Measurements from ENCODE around the gene SLC52A1. TPM values are rescaled to one million over a fixed set of nuclear protein-coding genes. Genes with fewer than 3 reads are reported as not detected.
A peak's percentile ranks its signal among the peaks of the same experiment; 100 is the strongest.

The SLC52A1 gene
- not detected for polyA plus RNA-seq (2013, experiment 1 of 2)
- polyA plus RNA-seq (2013, experiment 2 of 2): not detected

DNA sequence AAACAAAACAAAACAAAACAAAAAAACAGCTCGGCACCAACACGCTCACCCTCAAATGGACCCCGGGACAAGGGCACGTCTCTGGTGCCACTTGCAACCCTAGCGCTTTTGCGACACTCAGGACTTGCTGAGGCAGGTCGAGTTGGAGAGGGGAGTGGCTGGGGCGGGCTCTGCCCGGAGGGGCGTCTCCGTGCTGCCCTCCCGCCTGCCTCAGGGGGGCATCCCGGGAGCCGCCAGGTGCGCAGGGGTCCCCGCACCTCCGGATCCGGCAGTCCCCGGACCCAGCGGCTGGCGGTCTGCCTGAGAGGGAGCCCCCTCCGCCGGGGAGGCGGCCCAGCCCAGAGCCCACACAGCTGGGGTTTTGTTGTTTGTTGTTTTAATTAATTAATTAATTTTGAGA, at the start of gene SLC52A1:
SLC52A1 (minus strand) TSS at position 112 of the 400 bp plus-strand sequence. CDS start 820 bp downstream, outside the sequence.
- Histone ChIP-seq H3K4me2 (ENCODE audit: low read length, poor library complexity, severe bottlenecking) (peak within 1 kb of the TSS; percentile 23), H2AFZ (ENCODE audit: low read depth, low read length) (no peak within 1 kb of the TSS), H3K27ac (ENCODE audit: low read length, poor library complexity, severe bottlenecking) (no peak within 1 kb of the TSS), H2BK5ac (ENCODE audit: low read depth, low read length, poor library complexity, severe bottlenecking) (no peak within 1 kb of the TSS), H2BK15ac (ENCODE audit: low read depth, poor library complexity, severe bottlenecking) (no peak within 1 kb of the TSS), H3K79me1 (replicated peaks; ENCODE audit: low read length, poor library complexity, severe bottlenecking) (no peaks in the 10 kb centered on the region), H3K9ac (ENCODE audit: low read length) (peak within 1 kb of the TSS; percentile 53), H3K4me3 (ENCODE audit: insufficient read depth in 1 of 2, low read depth in 1 of 2, low read length in 2 of 2) (peak within 1 kb of the TSS in 1 of 2 experiments; percentile 71), H3K14ac (ENCODE audit: low read length in 2 of 2) (no peak within 1 kb of the TSS), H4K91ac (ENCODE audit: low read length) (peak within 1 kb of the TSS; percentile 8), H3K4ac (ENCODE audit: low read depth in 1 of 2, low read length in 2 of 2) (no peak within 1 kb of the TSS), H2BK120ac (ENCODE audit: low read depth, low read length) (no peak within 1 kb of the TSS), H4K8ac (ENCODE audit: low read length) (no peak within 1 kb of the TSS), H3K18ac (ENCODE audit: low read depth in 1 of 2, low read length in 2 of 2) (no peak within 1 kb of the TSS), H3K23ac (ENCODE audit: low read length in 2 of 2) (no peak within 1 kb of the TSS), H3K9me3 (ENCODE audit: control insufficient read depth, low read length) (no peaks in the 10 kb centered on the region), H3K27me3 (ENCODE audit: control insufficient read depth in 1 of 2, insufficient read depth in 1 of 2, low read length in 2 of 2) (peaks cover 6 to 9% of the 10 kb centered on the region in 2 experiments), H2BK12ac (ENCODE audit: low read length in 2 of 2) (peak within 1 kb of the TSS in 1 of 2 experiments; percentile 47), H2AK5ac (ENCODE audit: low read length, severe bottlenecking) (no peak within 1 kb of the TSS), H3K4me1 (ENCODE audit: control insufficient read depth, insufficient read depth, low read depth, low read length) (peaks cover 3% of the 10 kb centered on the region), H3K36me3 (ENCODE audit: control insufficient read depth in 1 of 2, insufficient read depth in 2 of 2, low read depth in 1 of 2, low read length in 2 of 2) (no peaks in the 10 kb centered on the region)
- WGBS: 21% methylated on average over 12 of the region's 24 CpGs
- no peak for DNase-seq

DNA sequence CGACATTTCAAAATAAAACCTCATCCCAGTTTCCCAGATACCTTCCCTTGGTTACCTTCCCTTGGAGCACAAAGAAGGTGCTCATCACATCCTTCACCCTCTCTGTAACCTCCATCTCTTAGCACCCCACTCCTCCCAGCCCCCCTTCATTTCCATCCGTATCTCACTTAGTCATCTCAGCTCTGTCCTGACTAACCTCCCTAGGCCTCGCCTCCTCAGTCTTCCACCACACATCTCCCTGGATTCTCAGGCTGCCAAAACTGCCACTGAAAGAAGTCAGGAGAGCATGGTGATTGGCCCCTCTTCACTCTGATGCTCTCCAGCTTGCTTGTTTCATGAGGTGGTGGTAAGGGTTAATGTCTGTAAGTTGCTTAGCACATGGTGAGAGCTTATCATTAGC, 45.4 kb upstream of the SLC52A1 start:
- H4K8ac ChIP-seq (ENCODE audit: low read length): no peak overlapping the region
- peaks cover 0 to 2% of the 10 kb centered on the region in 2 experiments for H3K27me3 ChIP-seq (ENCODE audit: control insufficient read depth in 1 of 2, insufficient read depth in 1 of 2, low read length in 2 of 2)
- 73% methylated on average over 3 of the region's 3 CpGs for WGBS

GRCh38 chr17:5078106-5079028, 43.1 kb upstream of the SLC52A1 start, which contains the start of gene ZFP3:
Gene ZFP3, plus strand, starts transcription at chr17:5078467. Its CDS starts 13,038 bp downstream, at chr17:5091505.
- peaks cover 13% of the 10 kb centered on the region for H3K9me3 ChIP-seq (ENCODE audit: control insufficient read depth, low read length)
- H4K91ac ChIP-seq (ENCODE audit: low read length): no peak within 1 kb of the TSS
- no peak within 1 kb of the TSS for H3K4me2 ChIP-seq (ENCODE audit: low read length, poor library complexity, severe bottlenecking)
- no peak within 1 kb of the TSS for H3K14ac ChIP-seq (ENCODE audit: low read length in 2 of 2)
- H3K27me3 ChIP-seq (ENCODE audit: control insufficient read depth in 1 of 2, insufficient read depth in 1 of 2, low read length in 2 of 2): peaks cover 0 to 12% of the 10 kb centered on the region in 2 experiments
- no peak within 1 kb of the TSS for H2BK12ac ChIP-seq (ENCODE audit: low read length in 2 of 2)
- H3K36me3 ChIP-seq (ENCODE audit: control insufficient read depth in 1 of 2, insufficient read depth in 2 of 2, low read depth in 1 of 2, low read length in 2 of 2): peaks cover 4 to 13% of the 10 kb centered on the region in 2 experiments
- no peak within 1 kb of the TSS for H3K27ac ChIP-seq (ENCODE audit: low read length, poor library complexity, severe bottlenecking)
- no peak within 1 kb of the TSS for H2BK120ac ChIP-seq (ENCODE audit: low read depth, low read length)
- no peak for DNase-seq
- H3K79me1 ChIP-seq (replicated peaks; ENCODE audit: low read length, poor library complexity, severe bottlenecking): no peaks in the 10 kb centered on the region
- H2AFZ ChIP-seq (ENCODE audit: low read depth, low read length): peak within 1 kb of the TSS; percentile 21
- H3K23ac ChIP-seq (ENCODE audit: low read length in 2 of 2): no peak within 1 kb of the TSS
- no peak within 1 kb of the TSS for H2AK5ac ChIP-seq (ENCODE audit: low read length, severe bottlenecking)
- peak within 1 kb of the TSS; percentile 91 for H3K9ac ChIP-seq (ENCODE audit: low read length)
- peaks cover 3% of the 10 kb centered on the region for H3K4me1 ChIP-seq (ENCODE audit: control insufficient read depth, insufficient read depth, low read depth, low read length)
- H4K8ac ChIP-seq (ENCODE audit: low read length): no peak within 1 kb of the TSS
- no peak within 1 kb of the TSS for H2BK15ac ChIP-seq (ENCODE audit: low read depth, poor library complexity, severe bottlenecking)
- H2BK5ac ChIP-seq (ENCODE audit: low read depth, low read length, poor library complexity, severe bottlenecking): no peak within 1 kb of the TSS
- no peak within 1 kb of the TSS for H3K18ac ChIP-seq (ENCODE audit: low read depth in 1 of 2, low read length in 2 of 2)
- H3K4me3 ChIP-seq (ENCODE audit: insufficient read depth in 1 of 2, low read depth in 1 of 2, low read length in 2 of 2): peak within 1 kb of the TSS; percentile 16 to 93
- no peak within 1 kb of the TSS for H3K4ac ChIP-seq (ENCODE audit: low read depth in 1 of 2, low read length in 2 of 2)
- WGBS: 55% methylated on average over 75 of the region's 75 CpGs

More for the DNA sequence above, 45.4 kb upstream of the SLC52A1 start:
- H3K36me3 ChIP-seq (ENCODE audit: control insufficient read depth in 1 of 2, insufficient read depth in 2 of 2, low read depth in 1 of 2, low read length in 2 of 2): peaks cover 4 to 13% of the 10 kb centered on the region in 2 experiments
- peaks cover 3% of the 10 kb centered on the region for H3K4me1 ChIP-seq (ENCODE audit: control insufficient read depth, insufficient read depth, low read depth, low read length)
- no peak overlapping the region for H3K4ac ChIP-seq (ENCODE audit: low read depth in 1 of 2, low read length in 2 of 2)
- no peak overlapping the region for H3K27ac ChIP-seq (ENCODE audit: low read length, poor library complexity, severe bottlenecking)
- H3K4me2 ChIP-seq (ENCODE audit: low read length, poor library complexity, severe bottlenecking): no peak overlapping the region
- no peak overlapping the region for H2BK15ac ChIP-seq (ENCODE audit: low read depth, poor library complexity, severe bottlenecking)
- H3K14ac ChIP-seq (ENCODE audit: low read length in 2 of 2): no peak overlapping the region
- H3K79me1 ChIP-seq (replicated peaks; ENCODE audit: low read length, poor library complexity, severe bottlenecking): no peaks in the 10 kb centered on the region
- H3K18ac ChIP-seq (ENCODE audit: low read depth in 1 of 2, low read length in 2 of 2): no peak overlapping the region
- no peak overlapping the region for H2BK120ac ChIP-seq (ENCODE audit: low read depth, low read length)
- peaks cover 26% of the 10 kb centered on the region for H3K9me3 ChIP-seq (ENCODE audit: control insufficient read depth, low read length)
- no peak overlapping the region for H2AFZ ChIP-seq (ENCODE audit: low read depth, low read length)
- no peak overlapping the region for H3K4me3 ChIP-seq (ENCODE audit: insufficient read depth in 1 of 2, low read depth in 1 of 2, low read length in 2 of 2)
- no peak overlapping the region for H2BK12ac ChIP-seq (ENCODE audit: low read length in 2 of 2)
- no peak overlapping the region for H3K9ac ChIP-seq (ENCODE audit: low read length)
- no peak overlapping the region for H2BK5ac ChIP-seq (ENCODE audit: low read depth, low read length, poor library complexity, severe bottlenecking)
- no peak for DNase-seq
- no peak overlapping the region for H3K23ac ChIP-seq (ENCODE audit: low read length in 2 of 2)
- no peak overlapping the region for H2AK5ac ChIP-seq (ENCODE audit: low read length, severe bottlenecking)
- no peak overlapping the region for H4K91ac ChIP-seq (ENCODE audit: low read length)

- Histone ChIP-seq H3K36me3 (ENCODE audit: control insufficient read depth in 1 of 2, insufficient read depth in 2 of 2, low read depth in 1 of 2, low read length in 2 of 2) (peaks cover 4 to 9% of the 10 kb centered on the region in 2 experiments), H3K79me1 (replicated peaks; ENCODE audit: low read length, poor library complexity, severe bottlenecking) (no peaks in the 10 kb centered on the region), H2AFZ (ENCODE audit: low read depth, low read length) (peak overlapping the region; percentile 21), H3K18ac (ENCODE audit: low read depth in 1 of 2, low read length in 2 of 2) (no peak overlapping the region), H3K14ac (ENCODE audit: low read length in 2 of 2) (no peak overlapping the region), H3K4ac (ENCODE audit: low read depth in 1 of 2, low read length in 2 of 2) (no peak overlapping the region), H2BK15ac (ENCODE audit: low read depth, poor library complexity, severe bottlenecking) (no peak overlapping the region), H3K4me3 (ENCODE audit: insufficient read depth in 1 of 2, low read depth in 1 of 2, low read length in 2 of 2) (peak overlapping the region in 1 of 2 experiments; percentile 93), H4K91ac (ENCODE audit: low read length) (no peak overlapping the region), H2BK120ac (ENCODE audit: low read depth, low read length) (no peak overlapping the region), H3K23ac (ENCODE audit: low read length in 2 of 2) (no peak overlapping the region), H3K4me1 (ENCODE audit: control insufficient read depth, insufficient read depth, low read depth, low read length) (peaks cover 3% of the 10 kb centered on the region), H2AK5ac (ENCODE audit: low read length, severe bottlenecking) (no peak overlapping the region), H4K8ac (ENCODE audit: low read length) (no peak overlapping the region), H3K4me2 (ENCODE audit: low read length, poor library complexity, severe bottlenecking) (no peak overlapping the region), H3K27ac (ENCODE audit: low read length, poor library complexity, severe bottlenecking) (no peak overlapping the region), H2BK5ac (ENCODE audit: low read depth, low read length, poor library complexity, severe bottlenecking) (no peak overlapping the region), H3K27me3 (ENCODE audit: control insufficient read depth in 1 of 2, insufficient read depth in 1 of 2, low read length in 2 of 2) (peaks cover 0 to 12% of the 10 kb centered on the region in 2 experiments), H2BK12ac (ENCODE audit: low read length in 2 of 2) (no peak overlapping the region), H3K9ac (ENCODE audit: low read length) (peak overlapping the region; percentile 91), H3K9me3 (ENCODE audit: control insufficient read depth, low read length) (peaks cover 6% of the 10 kb centered on the region)
- WGBS: 82% methylated on average over 14 of the region's 14 CpGs
- DNase-seq: no peak
Observed at GRCh38 chr17:5077781-5078105, 42.5 kb upstream of the SLC52A1 start.
